Loucy (cell line): ENCODE results near the gene C22orf15.

Experiments
- H2AFZ ChIP-seq: fragments of 200-600 bp; sonication (generic); 2 replicates; pipeline ENCODE4 v1.6.0; 2016; ENCODE audit warnings: antibody characterized with exemption, mild to moderate bottlenecking, low read length, moderate library complexity
- H3F3A ChIP-seq: fragments of 200-600 bp; 2 replicates; pipeline ENCODE4 v1.6.0; 2016; ENCODE audit warnings: antibody characterized with exemption, low read depth, mild to moderate bottlenecking
- H3K27me3 ChIP-seq: fragments of 200-600 bp; sonication (generic); 2 replicates; pipeline ENCODE4 v1.6.1; 2014; ENCODE audit warnings: low read length, mild to moderate bottlenecking; ENCODE audit not compliant: insufficient read depth, poor library complexity, severe bottlenecking
- H3K36me3 ChIP-seq: fragments of 200-600 bp; sonication (generic); 2 replicates; pipeline ENCODE4 v1.6.1; 2016; ENCODE audit warnings: low read length; ENCODE audit not compliant: insufficient read depth
- H3K4me1 ChIP-seq: fragments of 200-600 bp; sonication (generic); 2 replicates; pipeline ENCODE4 v1.5.1; 2014; ENCODE audit warnings: low read length, mild to moderate bottlenecking; ENCODE audit not compliant: insufficient read depth, poor library complexity, severe bottlenecking
- H3K4me2 ChIP-seq: fragments of 200-600 bp; sonication (generic); 2 replicates; pipeline ENCODE4 v1.6.0; 2014; ENCODE audit warnings: antibody characterized with exemption, low read length, low read depth, mild to moderate bottlenecking; ENCODE audit not compliant: poor library complexity, severe bottlenecking
- H3K4me3 ChIP-seq: fragments of 200-600 bp; sonication (generic); 2 replicates; pipeline ENCODE4 v1.5.1; 2014; ENCODE audit warnings: low read length, mild to moderate bottlenecking, mixed read lengths; ENCODE audit not compliant: poor library complexity, severe bottlenecking
- H3K79me2 ChIP-seq: fragments of 200-600 bp; sonication (generic); 2 replicates; pipeline ENCODE4 v1.6.1; 2014; ENCODE audit warnings: low read length; ENCODE audit not compliant: insufficient read depth
- H3K9ac ChIP-seq: fragments of 200-600 bp; sonication (generic); 2 replicates; pipeline ENCODE4 v1.6.0; 2014; ENCODE audit warnings: mild to moderate bottlenecking, low read depth, low read length, moderate library complexity; ENCODE audit not compliant: poor library complexity, severe bottlenecking
- H3K9me2 ChIP-seq: fragments of 200-600 bp; sonication (generic); replicated peaks from 2 replicates; pipeline ENCODE4 v1.6.1; 2016; ENCODE audit warnings: low read depth, low read length, mixed read lengths
- H3K9me3 ChIP-seq: fragments of 200-600 bp; sonication (generic); 2 replicates; pipeline ENCODE4 v1.6.1; 2014; ENCODE audit warnings: mild to moderate bottlenecking, antibody characterized with exemption, low read length, low read depth; ENCODE audit not compliant: insufficient read depth
- H4K20me1 ChIP-seq: fragments of 200-600 bp; sonication (generic); 2 replicates; pipeline ENCODE4 v1.6.0; 2014; ENCODE audit warnings: antibody characterized with exemption, low read length, mild to moderate bottlenecking; ENCODE audit not compliant: insufficient read depth, poor library complexity, severe bottlenecking
- EZH2phosphoT487 ChIP-seq: fragments of 200-600 bp; IDR thresholded peaks from 2 replicates; pipeline ENCODE4 v1.6.1; 2018; ENCODE audit warnings: antibody characterized with exemption, mild to moderate bottlenecking, moderate library complexity, borderline replicate concordance
- TF ChIP-seq, protein P1 (sequence below): fragments of 200-600 bp; sonication (generic); conservative IDR thresholded peaks from 2 replicates; pipeline ENCODE4 v1.5.1; 2014; ENCODE audit warnings: mild to moderate bottlenecking, antibody characterized with exemption, low read length

Gene C22orf15

DNA sequence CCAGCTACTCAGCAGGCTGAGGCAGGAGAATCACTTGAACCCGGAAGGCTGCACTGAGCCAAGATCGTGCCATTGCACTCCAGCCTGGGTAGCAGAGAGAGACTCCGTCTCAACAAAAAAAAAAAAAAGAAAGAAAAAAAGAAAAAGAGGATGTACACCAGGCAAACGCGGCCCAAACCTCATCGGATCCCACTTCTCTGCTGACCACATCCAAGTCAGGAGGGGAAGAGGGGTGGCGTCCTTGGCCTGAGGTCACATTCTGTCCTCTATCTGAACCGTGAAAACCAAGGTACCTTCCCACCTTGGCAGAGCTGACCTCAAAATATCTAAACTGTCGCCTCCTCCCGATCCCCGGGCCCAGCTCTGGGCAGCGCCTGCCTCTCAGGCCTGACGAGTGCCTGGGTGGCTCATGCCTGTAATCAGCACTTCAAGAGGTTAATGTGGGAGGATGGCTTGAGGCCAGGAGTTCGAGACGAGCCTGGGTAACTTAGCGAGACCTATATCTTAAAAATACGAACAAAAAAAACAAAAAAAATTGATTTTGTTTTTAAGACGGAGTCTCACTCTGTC, 46.9 kb upstream of the C22orf15 start:
- H4K20me1 ChIP-seq, result peaks cover 8% of the 10 kb centered on the region
- no peaks in the 10 kb centered on the region for H3K27me3 ChIP-seq
- no peaks in the 10 kb centered on the region for H3K9me2 ChIP-seq
- TF ChIP-seq, protein P1, sequence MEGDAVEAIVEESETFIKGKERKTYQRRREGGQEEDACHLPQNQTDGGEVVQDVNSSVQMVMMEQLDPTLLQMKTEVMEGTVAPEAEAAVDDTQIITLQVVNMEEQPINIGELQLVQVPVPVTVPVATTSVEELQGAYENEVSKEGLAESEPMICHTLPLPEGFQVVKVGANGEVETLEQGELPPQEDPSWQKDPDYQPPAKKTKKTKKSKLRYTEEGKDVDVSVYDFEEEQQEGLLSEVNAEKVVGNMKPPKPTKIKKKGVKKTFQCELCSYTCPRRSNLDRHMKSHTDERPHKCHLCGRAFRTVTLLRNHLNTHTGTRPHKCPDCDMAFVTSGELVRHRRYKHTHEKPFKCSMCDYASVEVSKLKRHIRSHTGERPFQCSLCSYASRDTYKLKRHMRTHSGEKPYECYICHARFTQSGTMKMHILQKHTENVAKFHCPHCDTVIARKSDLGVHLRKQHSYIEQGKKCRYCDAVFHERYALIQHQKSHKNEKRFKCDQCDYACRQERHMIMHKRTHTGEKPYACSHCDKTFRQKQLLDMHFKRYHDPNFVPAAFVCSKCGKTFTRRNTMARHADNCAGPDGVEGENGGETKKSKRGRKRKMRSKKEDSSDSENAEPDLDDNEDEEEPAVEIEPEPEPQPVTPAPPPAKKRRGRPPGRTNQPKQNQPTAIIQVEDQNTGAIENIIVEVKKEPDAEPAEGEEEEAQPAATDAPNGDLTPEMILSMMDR, result no peak
- TF ChIP-seq EZH2phosphoT487, result no peak
- H3F3A ChIP-seq, result no peaks in the 10 kb centered on the region
- H3K79me2 ChIP-seq, result peaks cover 38% of the 10 kb centered on the region
- H3K36me3 ChIP-seq, result peaks cover 3% of the 10 kb centered on the region; the same call in 1 of the 2 replicates
- H3K9ac ChIP-seq, result peak overlapping the region; percentile 93
- H3K4me3 ChIP-seq, result peak overlapping the region; percentile 90
- H3K9me3 ChIP-seq, result no peaks in the 10 kb centered on the region
- no peak overlapping the region for H2AFZ ChIP-seq
- peaks cover 17% of the 10 kb centered on the region for H3K4me1 ChIP-seq
- peak overlapping the region; percentile 94 for H3K4me2 ChIP-seq

DNA sequence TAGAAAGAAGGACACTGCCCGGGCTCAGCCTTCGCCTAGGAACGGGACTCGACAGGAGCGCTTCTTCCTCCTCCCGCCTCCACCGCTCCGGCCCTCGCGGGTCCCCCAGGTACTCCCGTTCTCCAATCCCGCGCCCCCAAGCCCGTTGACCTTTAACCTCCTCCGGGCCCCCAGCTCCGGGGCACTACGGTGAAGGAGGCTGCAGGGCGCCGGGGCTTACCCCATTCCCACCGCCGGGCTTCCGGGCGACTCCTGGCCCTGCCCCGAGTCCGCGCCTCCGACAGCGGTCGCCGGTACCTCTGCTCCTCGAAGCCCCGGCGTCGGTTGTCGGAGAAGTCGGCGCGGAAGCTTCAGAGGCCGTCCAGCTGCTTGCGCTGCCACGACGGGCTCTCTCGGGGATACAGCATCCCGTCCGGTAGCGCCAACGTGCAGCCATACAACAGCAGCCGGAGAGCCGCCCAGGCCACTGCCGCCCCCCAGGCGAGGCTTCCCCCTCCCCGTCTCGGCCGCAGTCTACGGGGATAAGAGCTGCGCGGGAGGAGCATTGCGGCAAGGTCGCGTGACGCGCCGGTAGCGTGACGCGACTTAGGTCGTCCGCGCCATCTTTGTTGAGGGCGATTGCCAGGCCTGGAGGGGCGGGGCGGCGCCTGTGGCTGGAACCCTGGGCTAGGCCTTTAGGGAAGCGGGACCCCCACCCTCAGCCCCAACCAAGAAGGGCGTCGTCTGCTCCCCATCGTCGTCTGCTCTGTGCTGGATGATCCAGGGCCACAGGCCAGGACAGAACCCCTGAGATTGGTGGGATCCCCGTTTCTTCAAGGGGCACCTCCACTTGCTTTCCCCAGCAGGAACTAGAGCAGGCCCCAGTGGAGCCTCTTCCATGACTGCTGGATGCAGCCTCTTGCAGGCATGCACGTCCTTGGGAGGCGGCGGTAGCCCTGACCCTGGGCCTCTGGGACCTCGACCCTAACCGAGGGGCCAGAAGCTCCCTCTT, 45.7 kb upstream of the C22orf15 start:
- no peaks in the 10 kb centered on the region for H3K9me3 ChIP-seq

DNA sequence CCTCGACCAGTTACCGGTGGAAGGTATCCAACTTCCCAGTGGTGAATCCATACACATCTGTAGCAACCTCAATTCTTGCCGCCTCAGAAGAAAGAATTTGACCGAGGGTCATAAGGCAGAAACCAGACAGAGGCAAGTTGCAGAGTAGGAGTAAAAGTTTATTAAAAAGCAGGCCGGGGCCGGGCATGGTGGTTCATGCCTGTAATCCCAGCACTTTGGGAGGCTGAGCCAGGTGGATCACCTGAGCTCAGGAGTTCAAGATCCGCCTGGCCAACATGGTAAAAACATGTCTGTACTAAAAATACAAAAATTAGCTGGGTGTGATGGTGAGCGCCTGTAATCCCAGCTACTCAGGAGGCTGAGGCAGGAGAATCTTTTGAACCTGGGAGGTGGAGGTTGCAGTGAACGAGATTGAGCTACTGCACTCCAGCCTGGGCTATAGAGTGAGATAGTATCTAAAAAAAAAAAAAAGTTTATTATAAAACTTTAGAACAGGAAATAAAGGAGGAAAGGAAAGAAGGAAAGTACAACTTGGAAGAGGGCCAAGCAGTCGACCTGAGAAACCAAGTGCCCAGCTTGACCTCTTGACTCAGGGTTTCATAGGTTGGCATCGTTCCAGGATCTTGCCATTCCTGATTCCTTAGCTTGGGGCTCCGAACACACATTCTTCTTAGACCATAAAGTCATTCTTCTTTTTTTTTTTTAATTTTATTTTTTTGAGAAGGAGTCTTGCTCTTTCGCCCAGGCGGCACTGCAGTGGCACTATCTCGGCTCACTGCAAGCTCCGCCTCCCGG, 44.2 kb upstream of the C22orf15 start:
- Histone ChIP-seq H3K9me2 (no peaks in the 10 kb centered on the region), H2AFZ (peak overlapping the region; percentile 25; the same call in 1 of the 2 replicates), H3K9me3 (no peaks in the 10 kb centered on the region), H3F3A (no peaks in the 10 kb centered on the region), H3K36me3 (no peaks in the 10 kb centered on the region; the same call in 1 of the 2 replicates), H3K4me2 (no peak overlapping the region), H4K20me1 (peaks cover 8% of the 10 kb centered on the region), H3K27me3 (no peaks in the 10 kb centered on the region), H3K79me2 (peaks cover 30% of the 10 kb centered on the region), H3K9ac (no peak overlapping the region), H3K4me1 (peaks cover 17% of the 10 kb centered on the region), H3K4me3 (no peak overlapping the region)
- no peak for TF ChIP-seq EZH2phosphoT487
- TF ChIP-seq, protein P1, result no peak

More for the DNA sequence above, 45.7 kb upstream of the C22orf15 start:
- Histone ChIP-seq H3K79me2 (peaks cover 33% of the 10 kb centered on the region), H3K9ac (peak overlapping the region; percentile 93), H3K4me3 (peak overlapping the region; percentile 90), H3K4me1 (peaks cover 17% of the 10 kb centered on the region), H2AFZ (peak overlapping the region; percentile 99), H3K36me3 (peaks cover 3% of the 10 kb centered on the region; the same call in 1 of the 2 replicates), H3K27me3 (no peaks in the 10 kb centered on the region), H4K20me1 (peaks cover 8% of the 10 kb centered on the region), H3K9me2 (no peaks in the 10 kb centered on the region), H3K4me2 (peak overlapping the region; percentile 94), H3F3A (no peaks in the 10 kb centered on the region)
- no peak for TF ChIP-seq EZH2phosphoT487
- TF ChIP-seq, protein P1, result no peak
